Neural cell (in vitro differentiated cells): Measurements from ENCODE around the gene SMTNL1. TPM values are rescaled to one million over a fixed set of nuclear protein-coding genes. Genes with fewer than 3 reads are reported as not detected.

Experiments
- H2AFZ ChIP-seq: fragments of 200-600, 300-800 bp; sonication (generic), shearing (Covaris generic); 2 replicates; pipeline ENCODE4 v1.6.0; 2014; ENCODE audit warnings: low read depth, mild to moderate bottlenecking, antibody characterized with exemption, low read length, moderate library complexity
- H3F3A ChIP-seq: fragments of 200-600 bp; shearing (Covaris generic); 2 replicates; pipeline ENCODE4 v1.6.1; 2016; ENCODE audit warnings: mild to moderate bottlenecking, moderate library complexity, mixed read lengths, antibody characterized with exemption, low read length; ENCODE audit not compliant: insufficient read depth, poor library complexity, severe bottlenecking
- H3K27ac ChIP-seq: fragments of 200-600, 300-800 bp; sonication (generic), shearing (Covaris generic); 2 replicates; pipeline ENCODE4 v1.5.1; 2014; ENCODE audit warnings: mild to moderate bottlenecking, low read length, moderate library complexity
- H3K27me3 ChIP-seq: fragments of 300-800, 200-600 bp; sonication (generic), shearing (Covaris generic); 2 replicates; pipeline ENCODE4 v1.6.0; 2014; ENCODE audit warnings: mild to moderate bottlenecking, low read depth, low read length, moderate library complexity; ENCODE audit not compliant: insufficient read depth
- H3K36me3 ChIP-seq: fragments of 300-800, 200-600 bp; sonication (generic), shearing (Covaris generic); 2 replicates; pipeline ENCODE4 v1.5.1; 2014; ENCODE audit warnings: mild to moderate bottlenecking, antibody characterized with exemption, low read length, moderate library complexity; ENCODE audit not compliant: insufficient read depth
- H3K4me2 ChIP-seq: fragments of 300-800, 200-600 bp; sonication (generic), shearing (Covaris generic); 2 replicates; pipeline ENCODE4 v1.6.0; 2014; ENCODE audit warnings: mild to moderate bottlenecking, low read length
- H3K4me3 ChIP-seq: fragments of 300-800, 200-600 bp; sonication (generic), shearing (Covaris generic); 2 replicates; pipeline ENCODE4 v1.5.1; 2014; ENCODE audit warnings: mild to moderate bottlenecking, low read length, moderate library complexity
- H3K79me2 ChIP-seq: fragments of 200-600 bp; shearing (Covaris generic); replicated peaks from 2 replicates; pipeline ENCODE4 v1.6.0; 2014; ENCODE audit warnings: mild to moderate bottlenecking, low read length, moderate library complexity; ENCODE audit not compliant: insufficient read depth
- H3K9ac ChIP-seq: fragments of 300-800, 200-600 bp; sonication (generic), shearing (Covaris generic); 2 replicates; pipeline ENCODE4 v1.6.1; 2016; ENCODE audit warnings: mild to moderate bottlenecking, low read length, mixed read lengths
- H3K9me2 ChIP-seq: fragments of 200-600 bp; shearing (Covaris generic); 2 replicates; pipeline ENCODE4 v1.6.1; 2016; ENCODE audit warnings: mild to moderate bottlenecking, low read length, mixed read lengths; ENCODE audit not compliant: insufficient read depth
- H3K9me3 ChIP-seq: fragments of 200-600, 300-800 bp; sonication (generic), shearing (Covaris generic); 2 replicates; pipeline ENCODE4 v1.6.1; 2016; ENCODE audit warnings: mild to moderate bottlenecking, mixed run types, low read length, moderate library complexity, mixed read lengths
- H4K20me1 ChIP-seq: fragments of 200-600 bp; shearing (Covaris generic); 2 replicates; pipeline ENCODE4 v1.6.1; 2016; ENCODE audit warnings: mild to moderate bottlenecking, mixed run types; ENCODE audit not compliant: insufficient read depth
- CTCF ChIP-seq: fragments of 450-650 bp; IDR thresholded peaks from 2 replicates; pipeline ENCODE4 v1.5.1; 2014; ENCODE audit warnings: antibody characterized with exemption, mild to moderate bottlenecking, moderate library complexity; ENCODE audit not compliant: poor library complexity, severe bottlenecking
- EP300 ChIP-seq: fragments of 450-650 bp; conservative IDR thresholded peaks from 2 replicates; pipeline ENCODE4 v1.6.1; 2014; ENCODE audit warnings: antibody characterized with exemption, mild to moderate bottlenecking, moderate library complexity; ENCODE audit not compliant: poor library complexity, severe bottlenecking
- EZH2 ChIP-seq: fragments of 200-600, 300-800 bp; shearing (Covaris generic), sonication (generic); IDR thresholded peaks from 2 replicates; pipeline ENCODE4 v1.6.1; 2014; ENCODE audit warnings: antibody characterized with exemption, low read length, borderline replicate concordance, mild to moderate bottlenecking; ENCODE audit not compliant: insufficient read depth, poor library complexity, severe bottlenecking
- MXI1 ChIP-seq: fragments of 450-650 bp; conservative IDR thresholded peaks from 2 replicates; pipeline ENCODE4 v1.6.1; 2014; ENCODE audit warnings: antibody characterized with exemption, mild to moderate bottlenecking; ENCODE audit not compliant: poor library complexity, severe bottlenecking
- POLR2AphosphoS5 ChIP-seq: IDR thresholded peaks from 2 replicates; pipeline ENCODE4 v1.6.1; 2012
- RAD21 ChIP-seq: fragments of 450-650 bp; conservative IDR thresholded peaks from 2 replicates; pipeline ENCODE4 v1.6.1; 2014; ENCODE audit warnings: antibody characterized with exemption, mild to moderate bottlenecking, moderate library complexity
- REST ChIP-seq: IDR thresholded peaks from 2 replicates; pipeline ENCODE4 v1.6.1; 2012; ENCODE audit warnings: borderline replicate concordance
- SMC3 ChIP-seq: fragments of 450-650 bp; conservative IDR thresholded peaks from 2 replicates; pipeline ENCODE4 v1.6.1; 2014; ENCODE audit warnings: antibody characterized with exemption, mild to moderate bottlenecking, moderate library complexity; ENCODE audit not compliant: poor library complexity
- TAF1 ChIP-seq: IDR thresholded peaks from 2 replicates; pipeline ENCODE4 v1.6.1; 2012; ENCODE audit warnings: low read depth
- polyA plus RNA-seq: library from polyadenylated mRNA; depleted of rRNA; stranded (reverse); fragments of >200 nt; gene quantifications from 2 replicates; pipeline ENCODE4 v1.2.3, GENCODE V29; 2014

SMTNL1 gene
- polyA plus RNA-seq, 1 donor from 2014 or later, result not detected

- H3K27ac ChIP-seq, result no peak overlapping the region
- TF ChIP-seq EZH2 (no peak), CTCF (no peak), RAD21 (no peak), TAF1 (no peak), MXI1 (no peak), SMC3 (no peak), EP300 (no peak), REST (no peak), POLR2AphosphoS5 (no peak)
- H3K4me2 ChIP-seq, result no peak overlapping the region
- no peaks in the 10 kb centered on the region for H3K9me2 ChIP-seq
- no peak overlapping the region for H3K4me3 ChIP-seq
- H3K79me2 ChIP-seq, result no peaks in the 10 kb centered on the region
- no peak overlapping the region for H3K9ac ChIP-seq
- no peak overlapping the region for H2AFZ ChIP-seq
- no peaks in the 10 kb centered on the region for H3K36me3 ChIP-seq
- no peaks in the 10 kb centered on the region for H3K9me3 ChIP-seq
- H3K27me3 ChIP-seq, result no peaks in the 10 kb centered on the region
- H4K20me1 ChIP-seq, result no peaks in the 10 kb centered on the region
- H3F3A ChIP-seq, result no peaks in the 10 kb centered on the region
Observed at GRCh38 chr11:57555393-57555792, 18.0 kb downstream of the SMTNL1 start.

- Histone ChIP-seq H3K27ac (no peak overlapping the region), H3K27me3 (no peaks in the 10 kb centered on the region), H3K36me3 (no peaks in the 10 kb centered on the region), H3K9me2 (no peaks in the 10 kb centered on the region), H4K20me1 (no peaks in the 10 kb centered on the region), H3K79me2 (no peaks in the 10 kb centered on the region), H3F3A (no peaks in the 10 kb centered on the region), H3K9ac (no peak overlapping the region), H3K9me3 (no peaks in the 10 kb centered on the region), H2AFZ (no peak overlapping the region), H3K4me3 (no peak overlapping the region), H3K4me2 (no peak overlapping the region)
- TF ChIP-seq REST, result no peak
Observed at GRCh38 chr11:57556041-57556440, 18.6 kb downstream of the SMTNL1 start.
